ENCODE measurements around the gene CLSTN2.

DNA sequence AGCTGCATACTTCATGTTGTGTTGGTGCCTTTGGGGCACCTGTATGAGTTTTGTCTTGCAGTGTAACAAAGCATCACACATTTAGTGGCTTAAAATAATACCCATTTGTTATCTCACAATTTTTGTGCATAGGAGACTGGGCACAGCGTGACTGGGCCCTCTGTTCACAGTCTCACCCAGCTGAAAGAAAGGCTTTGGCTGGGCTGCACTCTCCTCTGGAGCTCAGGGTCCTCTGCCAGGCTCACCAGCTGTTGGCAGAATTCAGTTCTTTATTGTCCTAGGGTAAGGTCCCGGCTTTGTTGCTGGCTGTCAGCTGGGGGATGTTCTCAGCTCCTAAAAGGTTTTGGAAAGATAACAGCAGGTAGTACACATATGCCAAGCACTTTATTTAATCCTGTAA is 263.3 kb downstream of the CLSTN2 start:
- TF ChIP-seq, protein P1, sequence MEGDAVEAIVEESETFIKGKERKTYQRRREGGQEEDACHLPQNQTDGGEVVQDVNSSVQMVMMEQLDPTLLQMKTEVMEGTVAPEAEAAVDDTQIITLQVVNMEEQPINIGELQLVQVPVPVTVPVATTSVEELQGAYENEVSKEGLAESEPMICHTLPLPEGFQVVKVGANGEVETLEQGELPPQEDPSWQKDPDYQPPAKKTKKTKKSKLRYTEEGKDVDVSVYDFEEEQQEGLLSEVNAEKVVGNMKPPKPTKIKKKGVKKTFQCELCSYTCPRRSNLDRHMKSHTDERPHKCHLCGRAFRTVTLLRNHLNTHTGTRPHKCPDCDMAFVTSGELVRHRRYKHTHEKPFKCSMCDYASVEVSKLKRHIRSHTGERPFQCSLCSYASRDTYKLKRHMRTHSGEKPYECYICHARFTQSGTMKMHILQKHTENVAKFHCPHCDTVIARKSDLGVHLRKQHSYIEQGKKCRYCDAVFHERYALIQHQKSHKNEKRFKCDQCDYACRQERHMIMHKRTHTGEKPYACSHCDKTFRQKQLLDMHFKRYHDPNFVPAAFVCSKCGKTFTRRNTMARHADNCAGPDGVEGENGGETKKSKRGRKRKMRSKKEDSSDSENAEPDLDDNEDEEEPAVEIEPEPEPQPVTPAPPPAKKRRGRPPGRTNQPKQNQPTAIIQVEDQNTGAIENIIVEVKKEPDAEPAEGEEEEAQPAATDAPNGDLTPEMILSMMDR (IDR thresholded peaks at IDR 0.05; ENCODE audit: poor library complexity) = no peak
- no peak for TF ChIP-seq EZH2phosphoT487 (IDR thresholded peaks at IDR 0.05; ENCODE audit: low read depth, severe bottlenecking, unreplicated experiment)
- no peak for TF ChIP-seq EZH2 (IDR thresholded peaks at IDR 0.05; ENCODE audit: borderline replicate concordance)

Measured in hepatocyte (in vitro differentiated cells).